Cardiac muscle cell (in vitro differentiated cells and primary cell): ENCODE results near the gene RSPH9. TPM values are rescaled to one million over a fixed set of nuclear protein-coding genes. Genes with fewer than 3 reads are reported as not detected.

Experiments used
- DNase-seq, 2 donors: peaks; one replicate each; pipeline versions ENCODE4 v3.0.0 to v3.0.0-alpha.2; 2010 to 2017; ENCODE audit warnings: low read depth in 1 of 2, low spot score in 1 of 2
- H3K27ac ChIP-seq: fragments of 200-600 bp; sonication (generic); 2 replicates; pipeline ENCODE4 v1.5.1; 2016
- H3K27me3 ChIP-seq: fragments of 200-600 bp; sonication (generic); 2 replicates; pipeline ENCODE4 v1.6.0; 2016; ENCODE audit warnings: control low read depth
- H3K36me3 ChIP-seq: fragments of 200-600 bp; sonication (generic); 2 replicates; pipeline ENCODE4 v1.5.1; 2016; ENCODE audit warnings: control low read depth
- H3K4me1 ChIP-seq: fragments of 200-600 bp; sonication (generic); 2 replicates; pipeline ENCODE4 v1.8.1; 2017; ENCODE audit warnings: low read depth, mild to moderate bottlenecking, mixed run types
- H3K4me3 ChIP-seq: fragments of 200-600 bp; sonication (generic); 2 replicates; pipeline ENCODE4 v1.5.1; 2016; ENCODE audit warnings: mild to moderate bottlenecking
- H3K9me3 ChIP-seq: fragments of 200-600 bp; sonication (generic); 2 replicates; pipeline ENCODE4 v1.5.1; 2017; ENCODE audit warnings: low read depth, mild to moderate bottlenecking, control low read depth
- polyA plus RNA-seq: library from polyadenylated mRNA; unstranded; fragments of >200 nt; fragmentation: Nextera tagmentation; extraction: Ambion mirVana; gene quantifications from 2 replicates; pipeline ENCODE4 v1.2.1, GENCODE V29; 2016
- total RNA-seq: library from RNA; depleted of rRNA; stranded (reverse); fragments of >200 nt; gene quantifications from 2 replicates; pipeline ENCODE4 v1.2.3, GENCODE V29; 2016
- TF ChIP-seq, protein P1 (sequence below): IDR thresholded peaks from 2 replicates; pipeline ENCODE4 v1.5.1; 2012; ENCODE audit warnings: low read depth, mild to moderate bottlenecking, low read length

RSPH9 gene
- total and polyA plus RNA-seq, 2 experiments from 2014 or later: 2.9 to 5.8 TPM

DNA sequence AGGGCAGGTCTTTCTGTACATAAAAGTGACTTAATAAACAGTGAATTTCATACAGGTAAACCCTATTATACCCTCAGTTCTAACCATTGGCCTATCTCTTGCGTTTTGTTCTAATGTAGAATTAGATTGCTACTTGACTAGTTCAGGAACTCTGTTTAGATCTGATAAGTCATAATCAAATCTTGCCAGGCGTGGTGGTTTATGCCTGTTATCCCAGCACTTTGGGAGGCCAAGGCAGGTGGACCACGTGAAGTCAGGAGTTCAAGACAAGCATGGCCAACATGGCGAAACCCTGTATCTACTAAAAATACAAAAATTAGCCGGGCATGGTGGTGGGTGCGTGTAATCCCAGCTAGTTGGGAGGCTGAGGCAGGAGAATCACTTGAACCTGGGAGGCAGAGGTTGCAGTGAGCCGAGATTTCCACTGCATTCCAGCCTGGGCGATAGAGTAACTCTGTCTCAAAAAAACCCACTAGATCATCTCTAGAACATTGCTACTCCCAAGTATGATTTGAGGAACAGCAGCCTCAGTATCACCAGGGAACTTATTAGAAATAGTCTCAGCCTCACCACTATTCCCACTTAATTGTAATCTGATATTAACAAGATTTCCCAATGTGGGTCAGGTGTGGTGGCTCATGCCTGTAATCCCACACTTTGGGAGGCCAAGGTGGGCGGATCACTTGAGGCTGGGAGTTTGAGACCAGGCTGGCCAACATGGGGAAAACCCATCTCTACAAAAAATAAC is 27.9 kb upstream of the RSPH9 start:
- no peak for DNase-seq
- H3K27me3 ChIP-seq: no peaks in the 10 kb centered on the region
- H3K4me1 ChIP-seq: no peaks in the 10 kb centered on the region
- H3K36me3 ChIP-seq: peaks cover 22% of the 10 kb centered on the region
- no peak overlapping the region for H3K4me3 ChIP-seq
- no peak overlapping the region for H3K27ac ChIP-seq
- H3K9me3 ChIP-seq: no peaks in the 10 kb centered on the region
- TF ChIP-seq, protein P1, sequence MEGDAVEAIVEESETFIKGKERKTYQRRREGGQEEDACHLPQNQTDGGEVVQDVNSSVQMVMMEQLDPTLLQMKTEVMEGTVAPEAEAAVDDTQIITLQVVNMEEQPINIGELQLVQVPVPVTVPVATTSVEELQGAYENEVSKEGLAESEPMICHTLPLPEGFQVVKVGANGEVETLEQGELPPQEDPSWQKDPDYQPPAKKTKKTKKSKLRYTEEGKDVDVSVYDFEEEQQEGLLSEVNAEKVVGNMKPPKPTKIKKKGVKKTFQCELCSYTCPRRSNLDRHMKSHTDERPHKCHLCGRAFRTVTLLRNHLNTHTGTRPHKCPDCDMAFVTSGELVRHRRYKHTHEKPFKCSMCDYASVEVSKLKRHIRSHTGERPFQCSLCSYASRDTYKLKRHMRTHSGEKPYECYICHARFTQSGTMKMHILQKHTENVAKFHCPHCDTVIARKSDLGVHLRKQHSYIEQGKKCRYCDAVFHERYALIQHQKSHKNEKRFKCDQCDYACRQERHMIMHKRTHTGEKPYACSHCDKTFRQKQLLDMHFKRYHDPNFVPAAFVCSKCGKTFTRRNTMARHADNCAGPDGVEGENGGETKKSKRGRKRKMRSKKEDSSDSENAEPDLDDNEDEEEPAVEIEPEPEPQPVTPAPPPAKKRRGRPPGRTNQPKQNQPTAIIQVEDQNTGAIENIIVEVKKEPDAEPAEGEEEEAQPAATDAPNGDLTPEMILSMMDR: no peak

DNA sequence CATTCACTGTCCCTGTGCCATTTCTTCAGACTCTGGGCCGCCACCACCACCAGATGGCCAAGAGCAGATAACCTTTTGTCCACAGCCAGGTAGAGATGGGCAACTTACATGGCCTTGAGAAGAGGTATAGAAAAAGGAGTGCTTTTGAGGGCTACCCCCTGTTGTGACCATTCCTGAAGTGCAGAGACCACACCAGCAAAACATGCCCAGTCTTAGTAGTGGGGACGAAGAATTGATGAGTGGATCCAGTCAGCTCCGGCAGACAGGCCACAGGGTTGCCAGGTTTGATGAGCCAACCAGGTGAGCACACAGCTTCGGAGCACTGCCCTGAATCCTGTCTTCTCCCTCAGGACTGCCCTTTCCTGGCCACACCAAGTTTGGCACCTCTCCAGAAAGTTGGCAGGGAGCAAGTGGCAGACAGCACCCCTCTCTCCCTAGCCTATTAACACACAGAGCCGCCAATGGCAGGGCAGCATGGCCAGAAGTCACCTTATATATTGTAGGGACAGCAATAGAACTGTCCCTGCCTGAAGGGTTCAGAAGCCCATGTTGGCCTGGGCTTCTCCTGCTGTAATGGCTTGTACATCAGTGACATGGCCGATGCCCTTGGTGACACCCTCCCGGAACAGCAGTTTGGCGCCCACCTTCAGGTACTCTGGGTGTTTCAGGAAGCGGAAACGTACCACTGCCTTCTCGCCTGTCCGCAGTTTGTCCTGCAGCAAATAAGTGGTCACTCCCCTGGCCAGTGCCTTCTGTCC is 23.6 kb upstream of the RSPH9 start:
- Histone ChIP-seq H3K36me3 (peaks cover 44% of the 10 kb centered on the region), H3K27me3 (no peaks in the 10 kb centered on the region), H3K9me3 (no peaks in the 10 kb centered on the region), H3K27ac (no peak overlapping the region), H3K4me1 (no peaks in the 10 kb centered on the region), H3K4me3 (no peak overlapping the region)
- DNase-seq: no peak
- TF ChIP-seq, protein P1: no peak

- no peaks in the 10 kb centered on the region for H3K9me3 ChIP-seq
- TF ChIP-seq, protein P1: no peak
- H3K27ac ChIP-seq: no peak overlapping the region
- no peaks in the 10 kb centered on the region for H3K4me1 ChIP-seq
- no peak overlapping the region for H3K4me3 ChIP-seq
- no peaks in the 10 kb centered on the region for H3K27me3 ChIP-seq
- H3K36me3 ChIP-seq: peaks cover 44% of the 10 kb centered on the region
- no peak for DNase-seq
Measured at GRCh38 chr6:43621836-43622180, 23.0 kb upstream of the RSPH9 start.

DNA sequence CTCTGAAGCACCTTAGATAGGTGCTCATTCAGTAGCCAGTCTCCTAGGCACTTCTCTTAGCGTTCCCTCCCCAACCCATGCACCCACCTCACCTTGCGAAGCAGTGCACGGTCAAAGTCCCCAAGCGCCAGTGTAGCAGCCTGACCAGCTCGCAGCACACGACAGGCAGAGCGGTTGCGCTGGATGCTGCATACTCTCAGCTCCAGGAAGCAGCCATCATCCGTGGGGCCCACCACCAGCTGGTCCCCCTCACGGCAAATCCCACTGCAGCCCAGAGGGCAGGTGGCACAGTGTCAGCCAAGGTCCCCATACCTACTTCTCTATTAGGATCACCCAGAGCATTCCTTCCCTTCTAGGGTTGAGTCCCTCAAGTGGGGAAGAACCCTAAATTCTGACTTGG is 22.3 kb upstream of the RSPH9 start:
- Histone ChIP-seq H3K27me3 (no peaks in the 10 kb centered on the region), H3K9me3 (no peaks in the 10 kb centered on the region), H3K4me3 (no peak overlapping the region), H3K27ac (no peak overlapping the region), H3K36me3 (peaks cover 44% of the 10 kb centered on the region), H3K4me1 (no peaks in the 10 kb centered on the region)
- DNase-seq: no peak
- TF ChIP-seq, protein P1: no peak

GRCh38 chr6:43623880-43624785 is 20.7 kb upstream of the RSPH9 start:
- no peak for DNase-seq
- H3K27me3 ChIP-seq: no peaks in the 10 kb centered on the region
- TF ChIP-seq, protein P1: no peak
- no peaks in the 10 kb centered on the region for H3K9me3 ChIP-seq
- H3K36me3 ChIP-seq: peaks cover 44% of the 10 kb centered on the region
- no peak overlapping the region for H3K4me3 ChIP-seq
- no peaks in the 10 kb centered on the region for H3K4me1 ChIP-seq
- H3K27ac ChIP-seq: no peak overlapping the region
